SK-N-SH treated with all-trans-retinoic acid at 6 μM for 48 hours (cell line): ENCODE data around the gene GARS1.

Experiments
- ATAC-seq: fragments of 200-7000 bp; cut with Tn5 transposase; 3 replicates; pipeline ENCODE4 v1.9.1; 2020; ENCODE audit warnings: mild to moderate bottlenecking, moderate library complexity
- ARNTL ChIP-seq: fragments of 450-650 bp; formaldehyde crosslinking; IDR thresholded peaks from 2 replicates; pipeline ENCODE4 v1.5.0; 2020; ENCODE audit warnings: low read depth, mild to moderate bottlenecking, moderate library complexity, borderline replicate concordance
- BACH2 ChIP-seq: fragments of 250-450 bp; sonication (Bioruptor Pico); IDR thresholded peaks from 2 replicates; pipeline ENCODE4 v1.9.0; 2021; ENCODE audit warnings: mild to moderate bottlenecking, borderline replicate concordance
- CSDC2 ChIP-seq: fragments of 250-450 bp; sonication (Bioruptor Pico); IDR thresholded peaks from 2 replicates; pipeline ENCODE4 v1.5.0; 2020; ENCODE audit warnings: mild to moderate bottlenecking, moderate library complexity
- ESRRG ChIP-seq: fragments of 250-450 bp; sonication (Bioruptor Pico); IDR thresholded peaks from 2 replicates; pipeline ENCODE4 v1.6.1; 2021; ENCODE audit warnings: mild to moderate bottlenecking
- GLIS3 ChIP-seq: fragments of 250-450 bp; sonication (Bioruptor Pico); IDR thresholded peaks from 2 replicates; pipeline ENCODE4 v1.5.0; 2020; ENCODE audit warnings: mild to moderate bottlenecking, moderate library complexity
- ISL1 ChIP-seq: fragments of 250-450 bp; sonication (Bioruptor Pico); IDR thresholded peaks from 2 replicates; pipeline ENCODE4 v2.1.2; 2022; ENCODE audit warnings: mild to moderate bottlenecking, moderate library complexity
- OSR1 ChIP-seq: fragments of 250-450 bp; sonication (Bioruptor Pico); IDR thresholded peaks from 2 replicates; pipeline ENCODE4 v1.8.0; 2022; ENCODE audit warnings: moderate library complexity, mild to moderate bottlenecking, inconsistent platforms
- PPARA ChIP-seq: fragments of 250-450 bp; sonication (Bioruptor Pico); IDR thresholded peaks from 2 replicates; pipeline ENCODE4 v1.5.0; 2020; ENCODE audit warnings: mild to moderate bottlenecking, borderline replicate concordance
- RARB ChIP-seq: fragments of 250-450 bp; sonication (Bioruptor Pico); IDR thresholded peaks from 2 replicates; pipeline ENCODE4 v1.8.0; 2021; ENCODE audit warnings: mild to moderate bottlenecking, moderate library complexity
- SNAI2 ChIP-seq: fragments of 250-450 bp; sonication (Bioruptor Pico); IDR thresholded peaks from 2 replicates; pipeline ENCODE4 v1.5.0; 2020; ENCODE audit warnings: mild to moderate bottlenecking, moderate library complexity
- TCF4 ChIP-seq: fragments of 250-450 bp; sonication (Bioruptor Pico); IDR thresholded peaks from 2 replicates; pipeline ENCODE4 v1.8.0; 2021; ENCODE audit warnings: mild to moderate bottlenecking, moderate library complexity, borderline replicate concordance
- TOX ChIP-seq: fragments of 250-450 bp; sonication (Bioruptor Pico); IDR thresholded peaks from 2 replicates; pipeline ENCODE4 v1.8.0; 2021; ENCODE audit warnings: mild to moderate bottlenecking, moderate library complexity, borderline replicate concordance
- ZFP3 ChIP-seq: fragments of 250-450 bp; sonication (Bioruptor Pico); IDR thresholded peaks from 2 replicates; pipeline ENCODE4 v1.5.0; 2020; ENCODE audit warnings: mild to moderate bottlenecking, moderate library complexity
- ZNF565 ChIP-seq: fragments of 450-650 bp; formaldehyde crosslinking; conservative IDR thresholded peaks from 2 replicates; pipeline ENCODE4 v1.5.0; 2020; ENCODE audit warnings: low read depth, mild to moderate bottlenecking, moderate library complexity
- ZNF70 ChIP-seq: fragments of 450-650 bp; formaldehyde crosslinking; IDR thresholded peaks from 2 replicates; pipeline ENCODE4 v1.5.0; 2020; ENCODE audit warnings: mild to moderate bottlenecking, moderate library complexity
- ZNF8 ChIP-seq: fragments of 450-650 bp; formaldehyde crosslinking; IDR thresholded peaks from 2 replicates; pipeline ENCODE4 v1.5.0; 2020; ENCODE audit warnings: mild to moderate bottlenecking, moderate library complexity
- TF ChIP-seq, protein P1 (sequence below): fragments of 250-450 bp; sonication (Bioruptor Pico); IDR thresholded peaks from 2 replicates; pipeline ENCODE4 v1.5.1; 2020; ENCODE audit warnings: low read depth, mild to moderate bottlenecking, moderate library complexity
- TF ChIP-seq, protein P2 (sequence below): fragments of 250-450 bp; sonication (Bioruptor Pico); IDR thresholded peaks from 2 replicates; pipeline ENCODE4 v1.5.0; 2020; ENCODE audit warnings: mild to moderate bottlenecking, moderate library complexity
- TF ChIP-seq, protein P3 (sequence below): fragments of 250-450 bp; sonication (Bioruptor Pico); IDR thresholded peaks from 2 replicates; pipeline ENCODE4 v1.8.0; 2020; ENCODE audit warnings: mild to moderate bottlenecking, moderate library complexity, borderline replicate concordance
- TF ChIP-seq, protein P4 (sequence below): fragments of 250-450 bp; sonication (Bioruptor Pico); IDR thresholded peaks from 2 replicates; pipeline ENCODE4 v1.5.1; 2021; ENCODE audit warnings: mild to moderate bottlenecking, moderate library complexity
- TF ChIP-seq, protein P5 (sequence below): fragments of 250-450 bp; sonication (Bioruptor Pico); IDR thresholded peaks from 2 replicates; pipeline ENCODE4 v1.8.0; 2021; ENCODE audit warnings: low read depth, mild to moderate bottlenecking, moderate library complexity, borderline replicate concordance

GARS1 gene

DNA sequence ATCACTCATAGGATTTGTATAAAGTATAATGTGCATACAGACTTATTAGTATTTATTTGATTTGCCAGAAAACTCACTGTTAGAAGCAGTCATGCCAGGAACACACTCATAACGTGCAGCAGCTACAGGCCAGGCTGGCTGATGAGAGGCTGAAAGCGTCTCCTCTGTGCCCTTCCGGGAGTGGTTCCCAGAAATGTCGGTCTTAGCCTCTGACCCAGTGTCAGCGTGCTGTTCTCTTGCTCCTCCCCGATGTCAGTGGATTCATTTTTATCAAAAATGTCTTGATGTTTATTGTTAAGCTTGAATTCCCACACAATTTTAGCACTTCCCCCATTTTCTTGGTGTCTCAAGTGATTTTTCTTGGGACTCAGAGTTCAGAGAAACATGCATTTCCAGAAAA is 33.3 kb upstream of the GARS1 start (continued):
- TF ChIP-seq, protein P1, sequence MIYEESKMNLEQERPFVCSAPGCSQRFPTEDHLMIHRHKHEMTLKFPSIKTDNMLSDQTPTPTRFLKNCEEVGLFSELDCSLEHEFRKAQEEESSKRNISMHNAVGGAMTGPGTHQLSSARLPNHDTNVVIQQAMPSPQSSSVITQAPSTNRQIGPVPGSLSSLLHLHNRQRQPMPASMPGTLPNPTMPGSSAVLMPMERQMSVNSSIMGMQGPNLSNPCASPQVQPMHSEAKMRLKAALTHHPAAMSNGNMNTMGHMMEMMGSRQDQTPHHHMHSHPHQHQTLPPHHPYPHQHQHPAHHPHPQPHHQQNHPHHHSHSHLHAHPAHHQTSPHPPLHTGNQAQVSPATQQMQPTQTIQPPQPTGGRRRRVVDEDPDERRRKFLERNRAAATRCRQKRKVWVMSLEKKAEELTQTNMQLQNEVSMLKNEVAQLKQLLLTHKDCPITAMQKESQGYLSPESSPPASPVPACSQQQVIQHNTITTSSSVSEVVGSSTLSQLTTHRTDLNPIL (CRISPR knock-in tag): no peak
- TF ChIP-seq BACH2 (CRISPR knock-in tag): no peak
- TF ChIP-seq CSDC2: no peak

DNA sequence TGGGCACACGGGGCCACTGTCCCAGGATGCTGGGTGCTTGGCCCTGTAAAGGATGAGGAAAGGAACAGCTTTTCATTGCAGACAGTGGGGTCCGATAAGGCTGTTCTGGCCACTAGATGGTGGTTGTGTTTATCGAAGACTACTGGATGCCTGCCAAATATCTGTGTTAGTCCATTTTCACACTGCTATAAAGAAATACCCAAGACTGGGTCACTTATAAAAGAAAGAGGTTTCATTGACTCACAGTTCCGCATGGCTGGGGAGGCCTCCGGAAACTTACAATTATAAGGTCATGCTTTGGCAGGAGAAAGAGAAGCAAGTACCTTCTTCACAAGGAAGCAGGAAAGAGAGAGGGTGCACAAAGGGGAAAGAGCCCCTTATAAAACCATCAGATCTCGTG is 32.2 kb upstream of the GARS1 start:
- ATAC-seq: no peak
- TF ChIP-seq PPARA (CRISPR knock-in tag) (no peak), ZNF70 (CRISPR knock-in tag) (no peak), ARNTL (CRISPR knock-in tag) (no peak)
- TF ChIP-seq, protein P2, sequence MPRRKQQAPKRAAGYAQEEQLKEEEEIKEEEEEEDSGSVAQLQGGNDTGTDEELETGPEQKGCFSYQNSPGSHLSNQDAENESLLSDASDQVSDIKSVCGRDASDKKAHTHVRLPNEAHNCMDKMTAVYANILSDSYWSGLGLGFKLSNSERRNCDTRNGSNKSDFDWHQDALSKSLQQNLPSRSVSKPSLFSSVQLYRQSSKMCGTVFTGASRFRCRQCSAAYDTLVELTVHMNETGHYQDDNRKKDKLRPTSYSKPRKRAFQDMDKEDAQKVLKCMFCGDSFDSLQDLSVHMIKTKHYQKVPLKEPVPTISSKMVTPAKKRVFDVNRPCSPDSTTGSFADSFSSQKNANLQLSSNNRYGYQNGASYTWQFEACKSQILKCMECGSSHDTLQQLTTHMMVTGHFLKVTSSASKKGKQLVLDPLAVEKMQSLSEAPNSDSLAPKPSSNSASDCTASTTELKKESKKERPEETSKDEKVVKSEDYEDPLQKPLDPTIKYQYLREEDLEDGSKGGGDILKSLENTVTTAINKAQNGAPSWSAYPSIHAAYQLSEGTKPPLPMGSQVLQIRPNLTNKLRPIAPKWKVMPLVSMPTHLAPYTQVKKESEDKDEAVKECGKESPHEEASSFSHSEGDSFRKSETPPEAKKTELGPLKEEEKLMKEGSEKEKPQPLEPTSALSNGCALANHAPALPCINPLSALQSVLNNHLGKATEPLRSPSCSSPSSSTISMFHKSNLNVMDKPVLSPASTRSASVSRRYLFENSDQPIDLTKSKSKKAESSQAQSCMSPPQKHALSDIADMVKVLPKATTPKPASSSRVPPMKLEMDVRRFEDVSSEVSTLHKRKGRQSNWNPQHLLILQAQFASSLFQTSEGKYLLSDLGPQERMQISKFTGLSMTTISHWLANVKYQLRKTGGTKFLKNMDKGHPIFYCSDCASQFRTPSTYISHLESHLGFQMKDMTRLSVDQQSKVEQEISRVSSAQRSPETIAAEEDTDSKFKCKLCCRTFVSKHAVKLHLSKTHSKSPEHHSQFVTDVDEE: no peak

DNA sequence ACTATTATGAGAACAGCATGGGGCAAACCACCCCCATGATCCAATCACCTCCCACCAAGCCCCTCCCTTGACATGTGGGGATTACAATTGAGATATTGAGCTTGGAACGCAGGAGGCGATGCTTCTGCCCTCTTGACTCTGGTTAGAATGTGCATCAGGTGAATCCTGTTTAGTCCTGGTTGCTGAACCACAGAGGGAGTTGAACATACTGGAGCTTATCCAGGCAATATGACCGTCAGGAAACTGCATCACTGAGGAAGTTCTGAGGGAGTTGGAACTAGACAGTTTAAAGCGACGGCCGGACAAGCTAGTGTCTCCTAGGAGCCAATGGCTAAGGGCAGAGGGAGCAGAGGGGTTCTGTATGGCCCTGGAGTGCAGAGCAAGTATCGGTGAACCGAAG is 31.8 kb upstream of the GARS1 start:
- no peak for TF ChIP-seq OSR1
- no peak for TF ChIP-seq ESRRG (CRISPR knock-in tag)
- no peak for TF ChIP-seq BACH2 (CRISPR knock-in tag)
- TF ChIP-seq ARNTL (CRISPR knock-in tag): no peak
- TF ChIP-seq ISL1 (CRISPR knock-in tag): no peak
- no peak for TF ChIP-seq ZFP3 (CRISPR knock-in tag)
- TF ChIP-seq GLIS3 (CRISPR knock-in tag): no peak
- TF ChIP-seq ZNF565: no peak
- TF ChIP-seq TOX (CRISPR knock-in tag): no peak
- ATAC-seq: no peak

DNA sequence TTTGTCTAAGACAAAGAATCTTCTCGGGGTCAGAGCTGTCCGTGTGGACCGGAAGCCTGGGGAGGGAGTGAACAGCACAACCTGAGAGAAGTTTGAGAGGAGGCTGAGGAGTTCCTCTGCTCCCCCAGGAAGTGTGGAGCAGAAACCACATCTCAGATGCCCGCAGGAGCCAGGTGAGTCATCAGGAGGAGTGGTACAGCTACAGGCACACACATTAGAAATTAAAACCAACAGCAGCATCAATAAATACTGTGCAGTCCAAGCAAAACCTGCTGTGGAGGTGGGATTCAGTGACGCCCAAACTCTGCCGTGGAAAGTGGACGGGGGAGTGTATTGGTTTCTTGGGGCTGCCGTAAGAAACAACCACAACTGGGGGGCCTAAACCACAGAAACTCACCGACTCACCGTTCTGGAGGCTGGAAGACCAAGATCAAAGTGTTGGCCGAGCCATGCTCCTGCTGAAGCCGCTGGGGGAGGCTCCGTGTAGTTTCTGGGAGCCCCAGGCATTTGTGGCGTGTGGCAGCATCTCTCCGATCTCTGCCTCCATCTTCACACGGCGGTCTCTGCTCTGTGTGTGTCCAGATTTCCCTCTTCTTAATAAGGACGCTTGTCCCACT is 31.2 kb upstream of the GARS1 start:
- ATAC-seq: peak; percentile 14; the same call in 1 of the 3 replicates
- TF ChIP-seq, protein P3, sequence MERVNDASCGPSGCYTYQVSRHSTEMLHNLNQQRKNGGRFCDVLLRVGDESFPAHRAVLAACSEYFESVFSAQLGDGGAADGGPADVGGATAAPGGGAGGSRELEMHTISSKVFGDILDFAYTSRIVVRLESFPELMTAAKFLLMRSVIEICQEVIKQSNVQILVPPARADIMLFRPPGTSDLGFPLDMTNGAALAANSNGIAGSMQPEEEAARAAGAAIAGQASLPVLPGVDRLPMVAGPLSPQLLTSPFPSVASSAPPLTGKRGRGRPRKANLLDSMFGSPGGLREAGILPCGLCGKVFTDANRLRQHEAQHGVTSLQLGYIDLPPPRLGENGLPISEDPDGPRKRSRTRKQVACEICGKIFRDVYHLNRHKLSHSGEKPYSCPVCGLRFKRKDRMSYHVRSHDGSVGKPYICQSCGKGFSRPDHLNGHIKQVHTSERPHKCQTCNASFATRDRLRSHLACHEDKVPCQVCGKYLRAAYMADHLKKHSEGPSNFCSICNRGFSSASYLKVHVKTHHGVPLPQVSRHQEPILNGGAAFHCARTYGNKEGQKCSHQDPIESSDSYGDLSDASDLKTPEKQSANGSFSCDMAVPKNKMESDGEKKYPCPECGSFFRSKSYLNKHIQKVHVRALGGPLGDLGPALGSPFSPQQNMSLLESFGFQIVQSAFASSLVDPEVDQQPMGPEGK (CRISPR knock-in tag): no peak
- TF ChIP-seq OSR1: no peak

DNA sequence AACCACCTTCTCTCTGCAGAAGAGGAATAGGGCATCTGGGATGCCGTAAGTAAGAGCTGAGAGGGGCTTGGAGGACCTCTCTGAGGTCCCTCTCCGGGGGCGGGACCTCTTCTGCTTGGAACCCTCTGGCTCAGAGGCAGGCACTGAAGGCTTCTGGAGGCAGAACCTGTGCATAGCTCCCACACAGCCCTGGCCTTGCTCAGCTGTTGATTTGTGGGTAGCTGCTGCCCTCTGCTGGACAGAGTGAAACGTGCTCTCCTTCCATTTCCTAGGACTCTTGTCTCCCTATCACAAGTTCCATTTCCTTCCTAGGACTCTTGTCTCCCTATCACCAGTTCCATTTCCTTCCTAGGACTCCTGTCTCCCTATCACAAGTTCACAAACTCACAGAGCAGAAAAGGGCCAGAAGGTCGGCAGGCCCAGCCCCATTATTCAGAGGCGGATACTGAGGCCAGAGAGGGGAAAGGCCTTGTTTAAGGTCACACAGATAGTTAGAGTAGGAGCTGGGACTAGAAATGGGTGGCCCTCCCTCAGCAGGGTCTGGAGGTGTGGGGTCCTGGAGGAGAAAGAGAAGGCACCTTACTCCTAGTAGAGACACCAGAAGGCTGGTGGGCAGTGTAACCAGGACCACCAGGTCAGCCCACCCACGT is 30.3 kb upstream of the GARS1 start:
- peak; percentile 99 for ATAC-seq
- TF ChIP-seq, protein P1 (CRISPR knock-in tag): no peak
- TF ChIP-seq, protein P4, sequence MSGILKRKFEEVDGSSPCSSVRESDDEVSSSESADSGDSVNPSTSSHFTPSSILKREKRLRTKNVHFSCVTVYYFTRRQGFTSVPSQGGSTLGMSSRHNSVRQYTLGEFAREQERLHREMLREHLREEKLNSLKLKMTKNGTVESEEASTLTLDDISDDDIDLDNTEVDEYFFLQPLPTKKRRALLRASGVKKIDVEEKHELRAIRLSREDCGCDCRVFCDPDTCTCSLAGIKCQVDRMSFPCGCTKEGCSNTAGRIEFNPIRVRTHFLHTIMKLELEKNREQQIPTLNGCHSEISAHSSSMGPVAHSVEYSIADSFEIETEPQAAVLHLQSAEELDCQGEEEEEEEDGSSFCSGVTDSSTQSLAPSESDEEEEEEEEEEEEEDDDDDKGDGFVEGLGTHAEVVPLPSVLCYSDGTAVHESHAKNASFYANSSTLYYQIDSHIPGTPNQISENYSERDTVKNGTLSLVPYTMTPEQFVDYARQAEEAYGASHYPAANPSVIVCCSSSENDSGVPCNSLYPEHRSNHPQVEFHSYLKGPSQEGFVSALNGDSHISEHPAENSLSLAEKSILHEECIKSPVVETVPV (CRISPR knock-in tag): no peak
- TF ChIP-seq SNAI2 (no peak), TOX (CRISPR knock-in tag) (no peak), TCF4 (CRISPR knock-in tag) (no peak), RARB (CRISPR knock-in tag) (no peak), ZNF8 (CRISPR knock-in tag) (no peak), ZNF70 (CRISPR knock-in tag) (no peak), ARNTL (CRISPR knock-in tag) (no peak), ZFP3 (CRISPR knock-in tag) (no peak), ISL1 (CRISPR knock-in tag) (no peak), BACH2 (CRISPR knock-in tag) (no peak), GLIS3 (CRISPR knock-in tag) (no peak)
- TF ChIP-seq, protein P3 (CRISPR knock-in tag): no peak
- TF ChIP-seq, protein P5, sequence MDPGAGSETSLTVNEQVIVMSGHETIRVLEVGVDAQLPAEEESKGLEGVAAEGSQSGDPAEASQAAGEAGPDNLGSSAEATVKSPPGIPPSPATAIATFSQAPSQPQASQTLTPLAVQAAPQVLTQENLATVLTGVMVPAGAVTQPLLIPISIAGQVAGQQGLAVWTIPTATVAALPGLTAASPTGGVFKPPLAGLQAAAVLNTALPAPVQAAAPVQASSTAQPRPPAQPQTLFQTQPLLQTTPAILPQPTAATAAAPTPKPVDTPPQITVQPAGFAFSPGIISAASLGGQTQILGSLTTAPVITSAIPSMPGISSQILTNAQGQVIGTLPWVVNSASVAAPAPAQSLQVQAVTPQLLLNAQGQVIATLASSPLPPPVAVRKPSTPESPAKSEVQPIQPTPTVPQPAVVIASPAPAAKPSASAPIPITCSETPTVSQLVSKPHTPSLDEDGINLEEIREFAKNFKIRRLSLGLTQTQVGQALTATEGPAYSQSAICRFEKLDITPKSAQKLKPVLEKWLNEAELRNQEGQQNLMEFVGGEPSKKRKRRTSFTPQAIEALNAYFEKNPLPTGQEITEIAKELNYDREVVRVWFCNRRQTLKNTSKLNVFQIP (CRISPR knock-in tag): no peak
